ENCODE data around the gene GALNT2. TPM values are rescaled to one million over a fixed set of nuclear protein-coding genes. Genes with fewer than 3 reads are reported as not detected.

Gene GALNT2
- total and polyA plus RNA-seq, 2 experiments from 2014 or later: 96.7 to 143 TPM

- Histone ChIP-seq H3K4me1 (ENCODE audit: insufficient read depth) (peaks cover 4% of the 10 kb centered on the region), H3K9me3 (ENCODE audit: low read depth) (no peaks in the 10 kb centered on the region), H3K27me3 (no peaks in the 10 kb centered on the region), H3K9me2 (replicated peaks; ENCODE audit: insufficient read depth) (no peaks in the 10 kb centered on the region), H3K79me2 (peaks cover 97% of the 10 kb centered on the region), H4K20me1 (ENCODE audit: insufficient read depth, poor library complexity, severe bottlenecking) (peaks cover 80% of the 10 kb centered on the region), H3K4me2 (no peak overlapping the region), H3K4me3 (no peak overlapping the region), H2AFZ (no peak overlapping the region), H3K36me3 (replicated peaks; ENCODE audit: insufficient read depth, low read depth) (no peaks in the 10 kb centered on the region), H3K27ac (no peak overlapping the region)
- WGBS (ENCODE audit: low lambda C conversion rate, missing lambda C conversion rate): 94% methylated on average over 2 of the region's 2 CpGs
- DNase-seq (ENCODE audit: low spot score): no peak
- TF ChIP-seq EZH2 (IDR thresholded peaks at IDR 0.05; ENCODE audit: borderline replicate concordance): no peak
- TF ChIP-seq EZH2phosphoT487 (IDR thresholded peaks at IDR 0.05; ENCODE audit: low read depth, severe bottlenecking, unreplicated experiment): no peak
- no peak for TF ChIP-seq CTCF (IDR thresholded peaks at IDR 0.05; ENCODE audit: poor library complexity)
Observed at GRCh38 chr1:230074762-230075161, 7.7 kb downstream of the GALNT2 start.

GRCh38 chr1:230076121-230076520 is 9.1 kb downstream of the GALNT2 start:
- Histone ChIP-seq H3K9me2 (replicated peaks; ENCODE audit: insufficient read depth) (no peaks in the 10 kb centered on the region), H3K9me3 (ENCODE audit: low read depth) (no peaks in the 10 kb centered on the region), H3K4me2 (no peak overlapping the region), H3K27ac (no peak overlapping the region), H3K36me3 (replicated peaks; ENCODE audit: insufficient read depth, low read depth) (no peaks in the 10 kb centered on the region), H3K79me2 (peaks cover 97% of the 10 kb centered on the region), H3K4me3 (no peak overlapping the region), H3K4me1 (ENCODE audit: insufficient read depth) (no peaks in the 10 kb centered on the region), H4K20me1 (ENCODE audit: insufficient read depth, poor library complexity, severe bottlenecking) (peaks cover 80% of the 10 kb centered on the region), H3K27me3 (no peaks in the 10 kb centered on the region), H2AFZ (no peak overlapping the region)
- no peak for DNase-seq (ENCODE audit: low spot score)
- 93% methylated on average over 7 of the region's 7 CpGs for WGBS (ENCODE audit: low lambda C conversion rate, missing lambda C conversion rate)
- TF ChIP-seq CTCF (IDR thresholded peaks at IDR 0.05; ENCODE audit: poor library complexity) (no peak), EZH2 (IDR thresholded peaks at IDR 0.05; ENCODE audit: borderline replicate concordance) (no peak), EZH2phosphoT487 (IDR thresholded peaks at IDR 0.05; ENCODE audit: low read depth, severe bottlenecking, unreplicated experiment) (no peak)

- Histone ChIP-seq H2AFZ (no peak overlapping the region), H3K4me3 (no peak overlapping the region), H3K9me3 (ENCODE audit: low read depth) (no peaks in the 10 kb centered on the region), H3K4me2 (no peak overlapping the region), H3K79me2 (peaks cover 97% of the 10 kb centered on the region), H3K4me1 (ENCODE audit: insufficient read depth) (no peaks in the 10 kb centered on the region), H3K27ac (no peak overlapping the region), H3K27me3 (no peaks in the 10 kb centered on the region), H4K20me1 (ENCODE audit: insufficient read depth, poor library complexity, severe bottlenecking) (peaks cover 80% of the 10 kb centered on the region), H3K36me3 (replicated peaks; ENCODE audit: insufficient read depth, low read depth) (no peaks in the 10 kb centered on the region), H3K9me2 (replicated peaks; ENCODE audit: insufficient read depth) (no peaks in the 10 kb centered on the region)
- TF ChIP-seq EZH2phosphoT487 (IDR thresholded peaks at IDR 0.05; ENCODE audit: low read depth, severe bottlenecking, unreplicated experiment) (no peak), EZH2 (IDR thresholded peaks at IDR 0.05; ENCODE audit: borderline replicate concordance) (no peak), CTCF (IDR thresholded peaks at IDR 0.05; ENCODE audit: poor library complexity) (no peak)
- DNase-seq (ENCODE audit: low spot score): no peak
- 96% methylated on average over 3 of the region's 3 CpGs for WGBS (ENCODE audit: low lambda C conversion rate, missing lambda C conversion rate)
Observed at GRCh38 chr1:230077011-230077410, 10.0 kb downstream of the GALNT2 start.
